H54 (cell line): ENCODE results near the gene ENDOU.

Experiments used
- DNase-seq: peaks from one replicate; pipeline ENCODE4 v3.0.0; 2011; ENCODE audit warnings: low spot score, mixed read lengths; ENCODE audit not compliant: insufficient read length
- FAIRE-seq: peaks from 3 replicates; lab custom pipeline; 2011; peaks lifted over from hg19 to GRCh38; lab: Jason Lieb, UNC
- POLR2A ChIP-seq: IDR thresholded peaks from 2 replicates; pipeline ENCODE4 v1.6.1; 2011; ENCODE audit warnings: low read depth, mild to moderate bottlenecking, low read length

ENDOU gene

GRCh38 chr12:47752552-47752951, 27.3 kb upstream of the ENDOU start:
- no peak for TF ChIP-seq POLR2A
- DNase-seq (peak; percentile 67), FAIRE-seq (no peak)

GRCh38 chr12:47752121-47752520, 26.8 kb upstream of the ENDOU start:
- DNase-seq (no peak), FAIRE-seq (no peak)
- TF ChIP-seq POLR2A, result no peak

GRCh38 chr12:47751561-47751960, 26.3 kb upstream of the ENDOU start:
- FAIRE-seq, result no peak
- no peak for DNase-seq
- no peak for TF ChIP-seq POLR2A

- FAIRE-seq (no peak), DNase-seq (no peak)
- no peak for TF ChIP-seq POLR2A
Observed at GRCh38 chr12:47750916-47751470, 25.7 kb upstream of the ENDOU start.

- DNase-seq (no peak), FAIRE-seq (no peak)
- no peak for TF ChIP-seq POLR2A
Observed at GRCh38 chr12:47750229-47750798, 25.0 kb upstream of the ENDOU start.

GRCh38 chr12:47748899-47749298, 23.6 kb upstream of the ENDOU start:
- FAIRE-seq, result no peak
- no peak for TF ChIP-seq POLR2A
- DNase-seq, result no peak

GRCh38 chr12:47748507-47748828, 23.2 kb upstream of the ENDOU start:
- no peak for TF ChIP-seq POLR2A
- DNase-seq (no peak), FAIRE-seq (no peak)

GRCh38 chr12:47747596-47748506, 22.6 kb upstream of the ENDOU start:
- 0 out of 2 replicates have a peak, but pooled peaks have one; percentile 14 for TF ChIP-seq POLR2A
- FAIRE-seq (no peak), DNase-seq (no peak)

GRCh38 chr12:47747126-47747525, 21.8 kb upstream of the ENDOU start:
- no peak for TF ChIP-seq POLR2A
- no peak for FAIRE-seq
- DNase-seq, result no peak

GRCh38 chr12:47746523-47746922, 21.2 kb upstream of the ENDOU start:
- DNase-seq (no peak), FAIRE-seq (no peak)
- TF ChIP-seq POLR2A, result no peak

- DNase-seq, result no peak
- FAIRE-seq, result no peak
- TF ChIP-seq POLR2A, result no peak
Observed at GRCh38 chr12:47746073-47746472, 20.8 kb upstream of the ENDOU start.

GRCh38 chr12:47745485-47746041, 20.3 kb upstream of the ENDOU start:
- TF ChIP-seq POLR2A, result no peak
- DNase-seq (no peak), FAIRE-seq (no peak)

- FAIRE-seq (no peak), DNase-seq (no peak)
- TF ChIP-seq POLR2A, result no peak
Observed at GRCh38 chr12:47744778-47745436, 19.6 kb upstream of the ENDOU start.

- TF ChIP-seq POLR2A, result no peak
- DNase-seq (no peak), FAIRE-seq (no peak)
Observed at GRCh38 chr12:47744005-47744651, 18.8 kb upstream of the ENDOU start.
